Measurements from ENCODE around the gene SLC27A5. TPM values are rescaled to one million over a fixed set of nuclear protein-coding genes. Genes with fewer than 3 reads are reported as not detected.

Gene SLC27A5
- total RNA-seq, 4 donors from 2014 or later = 4.8 to 11.7 (median 8.1) TPM

DNA sequence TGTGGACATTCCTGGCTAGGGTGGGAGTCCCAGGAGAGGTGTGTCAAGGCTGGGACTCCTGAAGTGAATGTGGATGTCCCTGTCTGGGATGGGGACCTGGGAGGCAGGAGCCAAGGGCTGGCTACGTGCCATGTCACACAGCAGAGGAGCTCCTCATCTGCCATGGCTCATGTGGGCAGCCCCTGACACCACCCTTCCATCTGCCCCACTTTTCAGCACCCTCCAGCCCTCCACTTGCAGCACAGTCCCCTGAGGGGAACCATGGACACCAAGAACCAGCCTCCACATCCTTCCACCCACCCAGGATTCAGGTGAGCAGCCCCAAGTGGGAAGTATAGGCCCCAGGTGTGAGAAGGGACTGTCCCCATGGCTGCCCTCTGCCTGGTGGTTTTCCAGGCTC is 33.9 kb downstream of the SLC27A5 start:
- H3K4me3 ChIP-seq (ENCODE audit: low read depth, poor library complexity, severe bottlenecking) = no peak overlapping the region
- 88 to 91% methylated on average over 1 of the region's 1 CpG for WGBS, 2 donors
- no peak for DNase-seq (ENCODE audit: low spot score in 2 of 2)
- intact Hi-C loops (cut with DNase I; ENCODE audit: low total_unique reads) = no loop called here
- TF ChIP-seq, protein P1, sequence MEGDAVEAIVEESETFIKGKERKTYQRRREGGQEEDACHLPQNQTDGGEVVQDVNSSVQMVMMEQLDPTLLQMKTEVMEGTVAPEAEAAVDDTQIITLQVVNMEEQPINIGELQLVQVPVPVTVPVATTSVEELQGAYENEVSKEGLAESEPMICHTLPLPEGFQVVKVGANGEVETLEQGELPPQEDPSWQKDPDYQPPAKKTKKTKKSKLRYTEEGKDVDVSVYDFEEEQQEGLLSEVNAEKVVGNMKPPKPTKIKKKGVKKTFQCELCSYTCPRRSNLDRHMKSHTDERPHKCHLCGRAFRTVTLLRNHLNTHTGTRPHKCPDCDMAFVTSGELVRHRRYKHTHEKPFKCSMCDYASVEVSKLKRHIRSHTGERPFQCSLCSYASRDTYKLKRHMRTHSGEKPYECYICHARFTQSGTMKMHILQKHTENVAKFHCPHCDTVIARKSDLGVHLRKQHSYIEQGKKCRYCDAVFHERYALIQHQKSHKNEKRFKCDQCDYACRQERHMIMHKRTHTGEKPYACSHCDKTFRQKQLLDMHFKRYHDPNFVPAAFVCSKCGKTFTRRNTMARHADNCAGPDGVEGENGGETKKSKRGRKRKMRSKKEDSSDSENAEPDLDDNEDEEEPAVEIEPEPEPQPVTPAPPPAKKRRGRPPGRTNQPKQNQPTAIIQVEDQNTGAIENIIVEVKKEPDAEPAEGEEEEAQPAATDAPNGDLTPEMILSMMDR (IDR thresholded peaks at IDR 0.05) = no peak
- no peak for TF ChIP-seq POLR2A (IDR thresholded peaks at IDR 0.05)

DNA sequence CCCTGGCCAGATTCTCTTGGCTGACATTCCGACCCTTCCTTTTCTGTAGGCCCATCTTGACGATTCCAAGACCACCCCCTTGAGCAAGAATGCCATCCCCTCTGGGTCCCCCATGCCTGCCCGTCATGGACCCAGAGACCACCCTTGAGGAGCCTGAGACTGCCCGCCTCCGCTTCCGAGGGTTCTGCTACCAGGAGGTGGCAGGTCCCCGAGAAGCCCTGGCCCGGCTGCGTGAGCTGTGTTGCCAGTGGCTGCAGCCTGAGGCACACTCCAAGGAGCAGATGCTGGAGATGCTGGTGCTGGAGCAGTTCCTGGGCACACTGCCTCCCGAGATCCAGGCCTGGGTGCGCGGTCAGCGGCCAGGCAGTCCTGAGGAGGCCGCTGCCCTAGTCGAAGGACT is 34.7 kb downstream of the SLC27A5 start:
- TF ChIP-seq POLR2A (IDR thresholded peaks at IDR 0.05) = no peak
- TF ChIP-seq, protein P1 (IDR thresholded peaks at IDR 0.05) = no peak
- no peak overlapping the region for H3K4me3 ChIP-seq (ENCODE audit: low read depth, poor library complexity, severe bottlenecking)
- no peak for DNase-seq (ENCODE audit: low spot score in 2 of 2)
- WGBS, 2 donors = 83 to 88% methylated on average over 11 to 15 of the region's 15 CpGs
- intact Hi-C loops (cut with DNase I; ENCODE audit: low total_unique reads) = no loop called here

DNA sequence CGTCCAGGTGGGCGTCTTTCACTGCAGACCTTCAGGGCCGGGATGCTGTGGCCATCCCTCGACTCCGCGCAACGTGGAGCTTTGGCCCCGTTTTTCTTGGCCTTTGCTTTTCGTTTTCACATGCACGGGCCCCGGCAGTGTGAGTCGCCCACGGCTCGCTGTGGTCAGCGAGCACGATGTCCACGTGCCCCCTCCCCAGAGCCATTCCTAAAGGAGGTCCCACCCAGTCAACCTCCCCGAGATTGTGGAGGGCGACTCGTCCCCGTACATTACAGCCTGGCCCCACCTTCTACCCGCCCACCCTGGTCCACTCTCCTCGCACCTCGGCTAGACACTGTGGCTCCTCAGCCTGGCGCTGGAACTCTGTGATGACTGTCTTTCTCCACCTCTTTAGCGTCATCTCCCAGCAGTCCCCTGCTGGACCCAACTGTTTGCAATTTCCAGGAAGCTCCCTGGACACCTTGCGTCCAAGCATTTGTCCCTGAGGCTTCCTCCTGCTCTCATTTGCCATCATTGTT is 35.2 kb downstream of the SLC27A5 start:
- no peak for TF ChIP-seq POLR2A (IDR thresholded peaks at IDR 0.05)
- TF ChIP-seq, protein P1 (IDR thresholded peaks at IDR 0.05) = no peak
- H3K4me3 ChIP-seq (ENCODE audit: low read depth, poor library complexity, severe bottlenecking) = peak overlapping the region; percentile 34
- no peak for DNase-seq (ENCODE audit: low spot score in 2 of 2)
- WGBS, 2 donors = 4% methylated on average over 27 of the region's 27 CpGs
- intact Hi-C loops (cut with DNase I; ENCODE audit: low total_unique reads) = no loop called here

DNA sequence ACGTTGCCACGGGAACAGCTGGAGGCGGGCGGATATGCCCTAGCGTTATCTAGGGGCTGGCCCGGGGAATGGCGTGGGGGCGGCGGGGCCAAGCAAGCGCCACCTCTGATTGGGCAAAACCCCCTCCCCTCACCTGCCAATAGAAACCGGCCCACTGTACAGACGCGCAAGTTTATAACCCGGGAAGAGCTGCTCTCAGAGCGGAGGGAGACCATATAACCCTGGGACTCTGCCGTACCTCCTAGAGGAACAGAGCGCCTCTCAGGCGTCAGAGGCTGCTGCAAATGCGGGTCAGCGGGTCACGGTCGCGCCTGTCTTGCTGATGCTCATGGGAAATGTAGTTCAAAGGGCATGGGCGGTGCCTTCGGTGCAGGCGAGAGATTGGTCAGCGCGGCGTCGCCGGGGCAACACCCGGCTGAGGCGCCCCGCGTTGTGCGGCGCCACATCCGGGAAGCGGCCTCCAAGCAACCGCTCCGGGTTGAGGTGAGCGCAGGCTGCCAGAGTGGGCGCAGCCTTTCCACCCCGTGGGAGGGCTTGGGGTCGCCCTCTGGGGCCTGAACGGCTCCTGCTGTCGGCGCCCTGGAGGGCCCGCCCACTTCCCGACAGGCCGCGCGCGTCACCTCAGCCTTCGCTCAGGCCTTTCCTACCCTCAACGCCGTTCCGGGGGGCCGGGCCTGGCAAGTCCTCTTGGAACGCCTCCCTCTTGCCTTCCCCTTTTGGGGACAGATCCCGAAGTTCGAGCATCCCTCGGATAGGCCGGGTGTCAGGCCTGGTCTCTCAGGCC is 35.9 kb downstream of the SLC27A5 start, which contains the start of gene ZNF446:
Gene ZNF446, plus strand, starts transcription at position 639 of the 784 bp plus-strand sequence. CDS start 867 bp downstream, outside the sequence.
- intact Hi-C loops (cut with DNase I; ENCODE audit: low total_unique reads) = no loop called here
- peak within 1 kb of the TSS; percentile 34 for H3K4me3 ChIP-seq (ENCODE audit: low read depth, poor library complexity, severe bottlenecking)
- TF ChIP-seq POLR2A (IDR thresholded peaks at IDR 0.05) = no peak
- TF ChIP-seq, protein P1 (IDR thresholded peaks at IDR 0.05) = no peak
- peak; percentile 98 to 99 for DNase-seq (ENCODE audit: low spot score in 2 of 2)
- WGBS, 2 donors = 0 to 1% methylated on average over 27 to 53 of the region's 64 CpGs

DNA sequence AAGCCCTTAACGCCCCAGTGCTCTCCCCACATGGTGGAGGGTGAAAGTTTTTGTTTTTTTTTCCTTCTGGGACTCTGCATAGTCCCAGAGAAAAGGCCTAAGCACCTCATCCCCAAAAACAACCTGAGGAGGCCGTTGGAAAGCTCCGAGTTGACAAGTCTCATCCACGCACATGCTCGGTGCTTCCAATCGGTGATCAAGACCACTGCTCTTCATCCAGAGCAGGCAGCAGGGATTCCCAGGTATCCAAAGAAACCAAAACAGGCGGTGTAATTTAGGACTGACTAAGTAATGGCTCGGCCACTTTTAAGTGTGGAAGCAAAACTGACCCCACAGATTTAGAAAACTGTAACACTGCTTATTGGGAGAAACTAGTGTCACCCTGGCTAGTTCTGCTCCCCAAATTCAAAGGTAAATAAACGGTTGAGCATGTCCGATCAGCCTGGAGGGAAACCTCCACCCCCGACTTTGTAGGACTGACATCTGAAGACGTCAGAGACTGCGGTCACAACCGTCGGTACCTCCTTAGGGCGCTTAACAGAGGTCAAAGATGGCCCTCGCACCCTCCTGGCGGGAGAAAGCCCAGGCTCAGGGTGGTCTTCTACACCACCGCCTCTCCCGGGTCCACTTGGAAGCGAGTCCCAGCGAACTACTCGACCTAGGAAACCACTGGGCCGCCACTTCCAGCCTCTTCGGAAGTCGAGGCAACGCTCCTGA is 36.6 kb downstream of the SLC27A5 start:
- TF ChIP-seq, protein P1 (IDR thresholded peaks at IDR 0.05) = no peak
- no peak for TF ChIP-seq POLR2A (IDR thresholded peaks at IDR 0.05)
- no peak for DNase-seq (ENCODE audit: low spot score in 2 of 2)
- WGBS, 2 donors = 22 to 30% methylated on average over 21 to 27 of the region's 27 CpGs
- peak overlapping the region; percentile 34 for H3K4me3 ChIP-seq (ENCODE audit: low read depth, poor library complexity, severe bottlenecking)
- intact Hi-C loops (cut with DNase I; ENCODE audit: low total_unique reads) = no loop called here
